GM12891 (cell line): ENCODE data around the gene DCAF10.
"Not testable (repeated sequence)": the region's sequence is repeated elsewhere in the genome, so short reads cannot be mapped to it uniquely, and the experiment has no call there.

ENCODE experiments used
- DNase-seq: peaks from one replicate; pipeline ENCODE4 v3.0.0; 2011; ENCODE audit warnings: low spot score; ENCODE audit not compliant: insufficient read length
- FAIRE-seq: peaks from 2 replicates; lab custom pipeline; 2011; peaks lifted over from hg19 to GRCh38; lab: Jason Lieb, UNC
- PAX5 ChIP-seq: IDR thresholded peaks from 2 replicates; pipeline ENCODE4 v1.6.1; 2011; ENCODE audit warnings: low read length, moderate library complexity, mild to moderate bottlenecking; ENCODE audit not compliant: insufficient read depth, severe bottlenecking
- POLR2A ChIP-seq: IDR thresholded peaks from 2 replicates; pipeline ENCODE4 v1.6.1; 2011; ENCODE audit warnings: low read depth, low read length, control low read depth
- POLR2AphosphoS5 ChIP-seq: IDR thresholded peaks from 2 replicates; pipeline ENCODE4 v1.6.1; 2011; ENCODE audit warnings: low read depth, low read length, control low read depth
- POU2F2 ChIP-seq: IDR thresholded peaks from 2 replicates; pipeline ENCODE4 v1.6.1; 2011; ENCODE audit warnings: low read depth, mild to moderate bottlenecking, control low read depth, low read length, moderate library complexity
- SPI1 ChIP-seq: IDR thresholded peaks from 2 replicates; pipeline ENCODE4 v1.6.1; 2011; ENCODE audit warnings: low read depth, low read length, control low read depth
- TAF1 ChIP-seq: IDR thresholded peaks from 2 replicates; pipeline ENCODE4 v1.6.1; 2011; ENCODE audit warnings: low read depth, low read length, control low read depth

Gene DCAF10

GRCh38 chr9:37856551-37856950 lies 56.0 kb downstream of the DCAF10 start:
- FAIRE-seq (no peak), DNase-seq (no peak)
- TF ChIP-seq PAX5 (no peak), POU2F2 (no peak), POLR2A (no peak), POLR2AphosphoS5 (no peak), TAF1 (no peak), SPI1 (no peak)

GRCh38 chr9:37859043-37859442 lies 58.4 kb downstream of the DCAF10 start:
- TF ChIP-seq POLR2A (no peak), PAX5 (no peak), POU2F2 (no peak), TAF1 (no peak)
- DNase-seq = no peak
- no peak for FAIRE-seq

DNA sequence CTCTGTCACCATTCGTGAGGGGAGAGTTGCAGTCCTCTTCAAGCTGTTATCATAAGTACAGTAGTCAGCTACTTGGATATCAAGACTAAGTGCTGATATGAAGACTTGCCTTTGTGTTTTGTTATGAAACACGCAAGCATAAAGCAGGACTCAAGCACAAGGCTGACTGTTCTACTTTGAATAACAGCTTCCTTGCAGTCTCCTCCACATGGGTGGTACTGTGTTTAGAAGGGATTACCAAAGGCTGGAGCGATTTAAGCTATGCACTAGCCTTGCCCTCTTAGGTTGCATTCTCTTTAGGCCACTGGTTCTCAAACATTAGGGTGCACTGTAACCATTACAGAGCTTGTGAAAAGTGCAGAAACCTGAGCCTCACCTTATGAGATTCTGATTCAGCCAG lies 61.9 kb downstream of the DCAF10 start:
- TF ChIP-seq SPI1 (no peak), POLR2AphosphoS5 (no peak), TAF1 (no peak), PAX5 (no peak), POU2F2 (no peak), POLR2A (no peak)
- FAIRE-seq (no peak), DNase-seq (no peak)

DNA sequence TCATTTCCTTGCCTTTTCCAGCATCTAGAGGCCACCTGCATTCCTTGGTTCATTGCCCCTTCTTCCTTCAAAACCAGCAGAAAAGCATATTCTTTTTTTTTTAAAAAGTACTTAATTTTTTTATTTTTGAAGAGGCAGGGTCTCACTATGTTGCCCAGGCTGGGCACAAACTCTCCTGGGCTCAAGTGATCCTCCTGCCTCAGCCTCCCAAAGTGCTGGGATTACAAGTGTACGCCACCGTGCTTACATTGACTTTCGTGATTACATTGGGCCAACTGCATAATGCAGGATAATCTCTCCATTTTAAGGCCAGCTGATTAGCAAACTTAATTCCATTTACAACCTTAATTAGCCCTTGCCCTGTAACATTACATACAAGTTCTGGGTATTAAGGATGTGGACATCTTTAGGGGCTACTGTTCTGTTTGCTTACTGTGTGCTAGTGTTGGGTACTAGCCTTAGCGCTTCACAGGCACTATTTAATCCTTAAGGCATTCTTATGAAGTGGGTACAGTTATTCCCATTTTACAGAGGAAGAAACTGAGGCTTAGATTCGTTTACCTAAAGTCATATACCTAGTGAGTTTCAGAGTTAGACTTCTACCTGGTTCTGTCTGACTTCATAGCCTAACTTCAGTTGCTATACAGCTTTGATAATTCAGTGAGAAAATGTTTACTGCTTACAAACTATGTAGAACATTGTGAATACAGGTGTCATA lies 69.6 kb downstream of the DCAF10 start:
- FAIRE-seq = no peak
- no peak for TF ChIP-seq PAX5
- no peak for TF ChIP-seq POLR2AphosphoS5
- TF ChIP-seq SPI1 = no peak
- DNase-seq = no peak

DNA sequence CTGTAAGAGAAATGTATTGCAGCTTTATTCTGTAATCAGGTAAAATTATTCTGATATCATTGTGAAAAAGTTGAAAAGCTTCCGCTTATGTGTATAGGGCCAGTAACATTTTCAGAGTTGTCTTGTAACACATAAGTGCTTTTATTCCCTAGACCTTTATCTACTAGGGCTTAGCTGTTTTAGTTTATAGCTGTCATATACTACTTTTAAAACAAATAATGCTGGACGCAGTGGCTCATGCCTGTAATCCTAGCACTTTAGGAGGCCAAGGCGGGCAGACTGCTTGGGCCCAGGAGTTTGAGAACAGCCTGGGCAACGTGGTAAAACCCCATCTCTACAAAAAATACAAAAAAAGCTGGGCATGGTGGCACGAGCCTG lies 70.2 kb downstream of the DCAF10 start:
- TF ChIP-seq PAX5 (no peak), POU2F2 (no peak), POLR2A (no peak), POLR2AphosphoS5 (no peak), TAF1 (no peak), SPI1 (no peak)
- FAIRE-seq = no peak
- no peak for DNase-seq

DNA sequence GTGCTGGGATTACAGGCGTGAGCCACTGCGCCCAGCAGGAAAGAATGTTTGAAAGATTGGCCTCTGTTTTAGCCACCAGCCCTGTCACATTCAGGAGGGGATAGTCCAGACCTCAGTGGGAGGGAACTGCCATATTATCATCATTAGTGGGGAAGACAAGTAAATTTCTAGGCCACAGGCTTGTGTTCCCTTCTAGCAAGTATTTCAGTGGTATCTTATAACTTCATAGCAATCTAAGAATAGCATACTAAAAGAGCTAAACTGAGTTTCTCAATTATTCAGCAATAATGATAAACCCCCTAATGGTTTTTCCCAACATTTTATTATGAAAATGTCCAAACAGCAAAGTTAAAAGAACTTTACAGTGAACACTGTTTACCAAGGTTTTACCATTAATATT lies 73.4 kb downstream of the DCAF10 start:
- TF ChIP-seq POLR2A (no peak), POLR2AphosphoS5 (no peak), PAX5 (no peak), POU2F2 (no peak), TAF1 (no peak), SPI1 (no peak)
- FAIRE-seq (no peak), DNase-seq (no peak)

DNA sequence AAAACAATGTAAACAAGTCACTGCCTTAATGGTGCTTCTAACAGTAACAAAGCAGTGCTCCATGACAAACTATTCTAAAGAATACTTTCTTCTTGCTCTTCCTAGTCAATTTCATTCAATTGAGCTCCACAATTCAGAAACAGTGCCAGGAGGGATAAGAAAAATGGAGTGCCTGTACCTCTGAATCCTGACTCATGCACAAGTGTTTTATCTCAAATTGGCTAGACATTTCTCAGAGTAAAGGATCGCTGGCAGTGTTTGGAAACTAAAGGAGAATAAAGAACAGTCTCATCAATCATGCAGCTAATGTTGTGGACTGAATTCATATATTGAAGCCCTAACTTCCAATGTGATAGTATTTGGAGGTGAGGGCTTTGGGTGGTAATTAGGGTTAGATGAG lies 75.8 kb downstream of the DCAF10 start:
- FAIRE-seq (no peak), DNase-seq (no peak)
- TF ChIP-seq PAX5 (no peak), SPI1 (no peak), POLR2AphosphoS5 (no peak), POU2F2 (no peak), POLR2A (no peak), TAF1 (no peak)

- no peak for DNase-seq
- TF ChIP-seq POLR2A (no peak), POLR2AphosphoS5 (no peak), PAX5 (no peak), SPI1 (no peak), POU2F2 (no peak), TAF1 (no peak)
- FAIRE-seq = no peak
Measured at GRCh38 chr9:37880916-37881479, 80.4 kb downstream of the DCAF10 start.

- FAIRE-seq, DNase-seq: not testable (repeated sequence)
Measured at GRCh38 chr9:37887977-37888583, 87.5 kb downstream of the DCAF10 start.

DNA sequence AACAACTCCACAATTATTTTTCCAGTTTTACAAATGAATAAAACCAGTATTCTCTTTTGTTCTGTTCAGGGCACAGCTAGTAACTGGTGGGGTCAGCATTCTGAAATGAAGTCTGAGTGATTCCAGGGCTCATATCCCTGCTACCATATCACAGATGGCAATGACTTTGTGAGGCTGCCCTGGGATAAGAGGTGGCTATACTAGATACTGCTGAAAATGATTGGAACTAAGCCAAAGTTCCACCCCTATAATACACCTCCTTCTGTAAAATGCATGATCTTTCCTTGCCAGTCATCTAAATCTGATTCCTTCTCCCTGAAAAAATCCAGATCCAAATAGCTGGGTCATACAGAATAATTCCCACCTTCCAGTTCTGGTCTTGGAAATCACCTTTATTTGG lies 88.9 kb downstream of the DCAF10 start:
- no peak for FAIRE-seq
- TF ChIP-seq POLR2AphosphoS5 (no peak), TAF1 (no peak), POU2F2 (no peak), PAX5 (no peak), SPI1 (no peak), POLR2A (no peak)

GRCh38 chr9:37891042-37891441 lies 90.4 kb downstream of the DCAF10 start:
- not testable (repeated sequence) for FAIRE-seq, DNase-seq

More for the DNA sequence above, 88.9 kb downstream of the DCAF10 start:
- no peak for DNase-seq
